DMS114 treated with DMSO at 0.1 percent for 48 hours (cell line): ENCODE measurements around the gene LECT2.

Experiments used
- DNase-seq: peaks from one replicate; lab custom pipeline; 2025; ENCODE audit not compliant: unreplicated experiment; lab: John Stamatoyannopoulos, UW

The LECT2 gene

DNA sequence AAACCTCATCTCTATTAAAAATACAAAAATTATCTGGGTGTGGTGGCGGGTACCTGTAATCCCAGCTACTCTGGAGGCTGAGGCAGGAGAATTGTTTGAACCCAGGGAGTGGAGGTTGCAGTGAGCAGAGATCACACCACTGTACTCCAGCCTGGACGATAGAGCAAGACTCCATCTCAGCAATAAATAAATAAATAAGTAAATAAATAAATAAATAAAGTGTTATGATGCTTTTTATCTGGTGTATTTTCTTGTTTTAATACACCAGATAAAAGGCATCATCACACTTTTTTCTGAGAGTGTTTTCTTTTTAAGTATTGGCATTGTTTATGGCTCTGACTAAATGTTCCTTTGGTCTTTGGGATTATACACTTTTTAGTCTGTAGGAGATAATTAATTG lies 24.2 kb upstream of the LECT2 start:
- DNase-seq, result no peak

GRCh38 chr5:135978212-135978631 lies 23.4 kb upstream of the LECT2 start:
- no peak for DNase-seq

GRCh38 chr5:135977375-135977928 lies 22.7 kb upstream of the LECT2 start:
- no peak for DNase-seq

DNA sequence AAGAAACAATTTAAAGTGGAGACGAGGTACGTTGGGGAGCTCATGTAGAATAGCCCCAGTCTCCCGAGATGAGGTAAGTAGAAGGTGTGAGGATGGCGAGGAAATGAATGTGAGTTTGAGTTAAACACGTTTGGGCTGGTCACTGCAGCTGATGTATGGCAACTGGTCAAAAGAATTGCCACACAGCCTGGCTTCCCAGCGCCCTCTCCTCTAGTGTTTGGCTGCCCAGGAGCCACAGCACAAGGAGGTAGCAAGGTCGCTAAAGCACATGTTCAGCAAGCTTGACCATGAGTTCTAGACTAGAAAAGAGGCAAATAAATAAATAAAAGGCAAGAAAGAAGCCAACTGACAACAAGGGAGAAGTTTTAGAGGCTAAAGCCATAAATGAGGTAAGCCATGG lies 21.4 kb upstream of the LECT2 start:
- DNase-seq, result no peak

DNA sequence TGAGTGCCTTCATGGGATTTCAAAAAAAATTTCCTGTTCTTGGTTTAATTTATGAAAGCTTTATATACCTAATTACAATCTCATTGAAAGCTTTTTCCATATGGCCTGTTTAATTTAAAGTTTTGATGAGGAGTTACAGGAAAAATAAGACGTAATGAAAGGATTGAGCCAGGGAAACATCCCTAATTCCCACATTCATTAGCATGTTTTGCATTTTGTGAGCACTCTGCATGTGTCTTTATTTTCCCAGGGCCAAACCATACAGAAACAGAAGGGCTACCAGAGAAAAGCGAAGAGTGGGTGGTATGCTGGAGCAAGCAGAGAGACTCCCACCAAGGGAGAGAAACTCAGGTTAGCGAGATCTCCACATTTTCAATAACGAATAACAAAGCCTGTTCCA lies 20.3 kb upstream of the LECT2 start:
- DNase-seq, result no peak

DNA sequence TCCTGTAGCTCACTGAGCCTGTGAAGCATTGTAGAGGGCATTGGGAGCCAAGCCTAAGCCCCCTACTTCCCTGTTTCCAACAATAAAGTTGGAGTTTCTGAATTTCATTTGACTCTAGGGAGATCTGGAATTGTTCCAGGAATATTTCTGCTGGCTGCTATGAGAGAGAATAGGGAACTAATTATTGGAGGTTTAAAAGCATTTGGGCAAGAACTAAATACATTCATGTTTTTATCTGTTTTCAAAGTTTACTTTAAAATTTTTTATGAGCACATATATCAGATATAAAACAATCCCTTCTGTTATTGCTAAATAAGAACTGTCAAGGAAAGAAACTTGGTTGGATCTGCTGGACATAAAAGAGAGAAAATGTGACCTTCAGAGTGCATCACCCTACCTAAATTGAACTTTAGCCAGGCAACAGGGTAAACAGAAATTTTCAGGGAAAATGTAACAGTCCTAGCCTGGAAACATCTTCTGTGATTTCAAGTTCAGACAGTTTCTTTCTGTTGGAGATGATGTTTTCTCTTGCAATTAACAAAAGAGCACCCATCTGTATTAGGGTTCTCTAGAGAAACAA lies 19.3 kb upstream of the LECT2 start:
- DNase-seq, result no peak

- DNase-seq, result no peak
Observed at GRCh38 chr5:135973323-135974020, 18.7 kb upstream of the LECT2 start.

GRCh38 chr5:135971701-135972100 lies 16.9 kb upstream of the LECT2 start:
- no peak for DNase-seq

- DNase-seq, result no peak
Observed at GRCh38 chr5:135966790-135967189, 12.0 kb upstream of the LECT2 start.

DNA sequence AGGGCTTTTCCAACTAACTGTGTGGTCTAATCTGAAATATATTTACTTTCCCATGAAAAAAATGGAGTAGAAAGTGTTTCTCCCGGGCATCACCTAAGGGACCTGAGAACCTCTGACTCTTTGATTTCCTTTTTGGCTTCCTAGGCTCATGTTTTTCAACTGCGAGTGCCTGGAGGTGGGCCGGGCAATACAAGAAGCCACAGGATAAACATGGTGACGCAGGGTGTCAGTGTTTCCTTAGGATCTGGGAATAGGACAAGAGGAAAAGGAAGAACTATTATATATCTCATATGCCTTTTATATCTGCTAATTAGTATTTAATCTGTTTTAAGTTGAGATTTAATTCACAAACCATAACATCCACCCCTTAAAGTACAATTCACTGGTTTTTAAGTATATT lies 11.4 kb upstream of the LECT2 start:
- no peak for DNase-seq

GRCh38 chr5:135965504-135965903 lies 10.7 kb upstream of the LECT2 start:
- no peak for DNase-seq

DNA sequence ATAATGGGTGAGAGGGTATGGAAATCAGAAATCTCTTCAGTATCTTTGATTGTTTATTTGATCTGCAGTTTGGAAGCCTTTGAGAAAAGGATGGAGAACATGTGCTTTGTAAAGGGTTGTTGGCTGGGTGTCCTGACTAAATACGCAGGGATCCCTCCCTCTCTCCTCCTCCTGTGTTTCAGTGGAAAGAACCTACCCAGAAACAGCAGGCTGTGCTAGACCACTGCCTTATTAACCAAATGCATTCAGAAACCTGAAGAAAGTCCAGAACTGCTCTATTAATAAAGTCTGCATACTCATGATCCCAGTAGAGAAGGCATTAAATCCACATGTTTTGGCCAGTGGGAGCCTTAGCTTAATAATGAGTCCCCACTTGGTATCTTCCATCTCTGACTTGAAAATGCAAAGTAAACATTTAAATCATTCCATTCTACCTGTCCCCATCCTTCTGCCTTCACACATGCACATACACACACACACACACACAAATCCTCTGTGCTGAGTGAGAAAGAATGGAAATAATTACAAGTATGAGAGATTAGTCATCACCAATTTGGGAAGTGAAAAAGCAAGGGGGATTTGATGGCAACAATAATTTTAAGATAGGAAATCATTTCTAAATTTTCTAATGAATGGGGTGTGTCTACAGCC lies 10.0 kb upstream of the LECT2 start:
- DNase-seq, result no peak

- no peak for DNase-seq
Observed at GRCh38 chr5:135955525-135955924, 742 bp upstream of the LECT2 start.

DNA sequence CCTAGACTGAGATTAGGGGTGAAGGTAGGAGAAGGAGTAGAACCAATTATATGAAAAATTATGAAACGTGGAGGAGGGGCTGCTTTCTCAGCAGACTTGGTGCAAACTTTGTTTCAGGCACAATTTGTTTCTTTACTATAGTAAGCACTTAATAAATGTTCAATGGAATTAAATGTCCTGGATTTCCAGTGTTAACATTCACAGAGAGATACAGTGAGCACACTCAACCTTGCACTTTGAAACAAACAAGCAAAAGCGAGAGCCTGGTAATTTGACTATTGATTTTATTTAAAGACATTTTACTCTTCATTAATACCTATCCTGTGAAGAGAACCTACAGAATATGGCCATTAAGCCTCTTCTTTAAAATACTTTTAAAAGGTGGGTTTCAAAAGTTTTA lies 933 bp downstream of the LECT2 start:
- DNase-seq, result no peak

DNA sequence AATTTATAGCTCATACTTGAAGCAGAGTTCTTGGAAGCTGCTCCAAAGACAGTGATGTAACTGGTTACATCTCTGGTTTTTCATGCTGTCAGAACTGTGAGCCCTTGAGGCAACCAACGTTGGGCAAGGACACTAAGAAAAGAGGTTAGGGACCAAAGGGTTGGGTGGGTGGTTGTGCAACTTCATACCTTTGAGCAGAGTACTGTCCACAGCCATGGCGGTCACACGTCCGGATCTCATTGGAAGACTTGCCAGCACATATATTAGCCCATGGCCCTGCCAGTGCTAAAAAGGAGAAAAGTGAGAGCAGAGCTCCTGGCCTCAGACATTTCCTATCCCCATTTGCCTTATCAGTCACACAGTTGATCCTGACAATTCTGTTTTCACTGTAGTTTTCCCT lies 2.1 kb downstream of the LECT2 start:
- no peak for DNase-seq

- no peak for DNase-seq
Observed at GRCh38 chr5:135951807-135952206, 3.0 kb downstream of the LECT2 start.

DNA sequence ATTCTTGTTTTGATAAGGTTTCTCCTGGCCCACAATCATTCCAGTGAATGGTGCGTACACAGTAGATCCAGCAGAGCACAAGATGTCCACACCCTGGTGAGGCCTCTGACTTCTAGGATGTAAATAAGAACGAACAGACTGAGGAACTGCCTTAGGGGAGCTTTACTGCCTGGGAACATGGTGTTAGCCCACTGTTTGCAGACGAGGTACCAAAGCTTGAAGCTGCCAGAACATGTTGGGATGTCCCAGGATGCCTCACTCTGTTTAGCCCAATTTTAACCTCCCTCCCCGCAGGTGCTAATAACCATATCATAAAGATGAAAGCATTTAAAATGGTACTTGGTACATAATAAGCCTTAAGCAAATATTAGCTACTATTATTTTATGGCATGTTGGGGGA lies 3.5 kb downstream of the LECT2 start:
- DNase-seq, result no peak

GRCh38 chr5:135950611-135951010 lies 4.2 kb downstream of the LECT2 start:
- DNase-seq, result no peak

GRCh38 chr5:135944967-135945560 lies 9.7 kb downstream of the LECT2 start:
- DNase-seq, result peak; percentile 76

GRCh38 chr5:135944564-135944963 lies 10.2 kb downstream of the LECT2 start:
- DNase-seq, result no peak

- DNase-seq, result no peak
Observed at GRCh38 chr5:135942202-135942771, 12.5 kb downstream of the LECT2 start.

- DNase-seq, result no peak
Observed at GRCh38 chr5:135941711-135942110, 13.1 kb downstream of the LECT2 start.
